Bronchial smooth muscle cell (primary cell): ENCODE data around the gene CRADD. TPM values are rescaled to one million over a fixed set of nuclear protein-coding genes. Genes with fewer than 3 reads are reported as not detected.

Experiments used
- total RNA-seq: library from RNA; depleted of rRNA; stranded (reverse); fragments of >200 nt; gene quantifications from 2 replicates; pipeline ENCODE4 v1.2.1, GENCODE V29; 2014

CRADD gene
- total RNA-seq: 10.5 and 12.8 TPM in 2 replicates

DNA sequence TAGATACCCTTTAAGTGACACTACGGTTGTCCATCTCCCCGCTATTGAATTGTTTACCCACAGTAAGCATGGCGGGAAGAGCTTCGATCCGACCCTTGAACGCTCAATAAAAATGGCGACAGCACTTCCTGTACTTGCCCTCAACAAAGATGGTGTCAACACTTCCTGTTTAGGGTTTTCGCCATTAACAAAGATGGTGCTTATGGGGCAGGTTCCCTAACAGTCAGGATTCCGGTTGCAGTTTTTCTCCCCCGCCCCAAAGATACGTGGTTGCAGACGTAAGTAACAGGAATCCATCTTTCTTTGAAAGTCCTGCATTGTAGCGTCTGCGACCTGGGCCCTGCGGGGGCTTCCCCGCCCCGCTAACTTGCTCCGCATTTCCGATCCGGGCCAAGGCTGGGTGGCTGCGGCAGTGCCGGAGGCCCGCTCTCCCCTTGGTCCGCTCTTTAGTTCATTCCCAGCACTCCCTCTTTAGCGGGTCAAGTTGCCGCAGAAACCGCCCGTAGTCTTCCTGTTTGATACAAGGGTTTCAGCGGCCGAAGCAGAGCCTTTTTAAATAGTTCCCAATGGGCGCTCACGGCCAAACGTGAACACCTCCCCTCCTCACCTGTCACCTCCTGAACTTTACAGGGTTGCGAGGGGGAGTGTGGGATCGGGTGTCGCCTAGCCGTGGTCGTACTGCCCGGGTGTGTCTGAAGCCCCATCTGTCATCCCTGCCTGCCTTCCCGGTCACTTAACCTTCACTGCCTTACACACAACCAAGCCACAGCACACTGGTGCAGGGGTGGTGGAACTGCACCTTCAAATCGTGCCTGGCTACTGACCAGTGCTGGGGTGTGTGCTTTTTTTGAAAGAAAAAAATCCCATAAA lies at the start of gene CRADD:
Gene CRADD (plus strand): TSS at position 181 of the 870 bp plus-strand sequence.

Other genes starting within 250 kb of the CRADD start
- 53.0 and 71.0 TPM in 2 replicates for gene UBE2N, start 235.4 kb upstream of the CRADD start, total RNA-seq
- 36.1 and 43.5 TPM in 2 replicates for gene MRPL42, start 209.9 kb upstream of the CRADD start, total RNA-seq
- 5.8 and 16.7 TPM in 2 replicates for gene SOCS2, start 104.7 kb upstream of the CRADD start, total RNA-seq